HG03039 (cell line): ENCODE results near the gene TRIM27.
"Not testable (repeated sequence)": the region's sequence is repeated elsewhere in the genome, so short reads cannot be mapped to it uniquely, and the experiment has no call there.

Source experiments
- ATAC-seq: cut with Tn5 transposase; IDR thresholded peaks from one replicate; pipeline ENCODE4 v1.9.1; 2021; ENCODE audit warnings: mild to moderate bottlenecking, moderate library complexity; ENCODE audit not compliant: unreplicated experiment

The TRIM27 gene

GRCh38 chr6:28897369-28897745 lies 26.4 kb downstream of the TRIM27 start:
- ATAC-seq: no peak

- peak; percentile 20 for ATAC-seq
These were observed 27.0 kb downstream of the TRIM27 start for GRCh38 chr6:28896505-28897368.

- peak; percentile 49 for ATAC-seq
These were observed 28.5 kb downstream of the TRIM27 start for GRCh38 chr6:28895131-28895812.

- no peak for ATAC-seq
These were observed 30.5 kb downstream of the TRIM27 start for GRCh38 chr6:28893172-28893799.

GRCh38 chr6:28892525-28892924 lies 31.3 kb downstream of the TRIM27 start:
- ATAC-seq: no peak

GRCh38 chr6:28887796-28888496 lies 35.8 kb downstream of the TRIM27 start:
- ATAC-seq: no peak

GRCh38 chr6:28886079-28886439 lies 37.7 kb downstream of the TRIM27 start:
- no peak for ATAC-seq

- ATAC-seq: no peak
These were observed 39.2 kb downstream of the TRIM27 start for GRCh38 chr6:28884423-28885131.

GRCh38 chr6:28880894-28881780 lies 42.6 kb downstream of the TRIM27 start:
- ATAC-seq: no peak

GRCh38 chr6:28880519-28880893 lies 43.3 kb downstream of the TRIM27 start:
- no peak for ATAC-seq

- no peak for ATAC-seq
These were observed 47.1 kb downstream of the TRIM27 start for GRCh38 chr6:28876710-28877109.

- ATAC-seq: no peak
These were observed 48.5 kb downstream of the TRIM27 start for GRCh38 chr6:28875191-28875747.

GRCh38 chr6:28872157-28872817 lies 51.5 kb downstream of the TRIM27 start:
- not testable (repeated sequence) for ATAC-seq

GRCh38 chr6:28871335-28872156 lies 52.2 kb downstream of the TRIM27 start:
- ATAC-seq: no peak

GRCh38 chr6:28868873-28869272 lies 54.9 kb downstream of the TRIM27 start:
- ATAC-seq: no peak

- ATAC-seq: peak; percentile 13
These were observed 56.7 kb downstream of the TRIM27 start for GRCh38 chr6:28867086-28867409.

GRCh38 chr6:28866205-28867085 lies 57.3 kb downstream of the TRIM27 start:
- peak; percentile 45 for ATAC-seq
